Lung microvascular endothelial cell (primary cell): ENCODE measurements around the gene PLAC1. TPM values are rescaled to one million over a fixed set of nuclear protein-coding genes. Genes with fewer than 3 reads are reported as not detected.

ENCODE experiments used
- DNase-seq, 2 donors: peaks; one replicate each; pipeline versions ENCODE4 v3.0.0 to v3.0.0-alpha.2; 2010; ENCODE audit warnings: low read depth in 2 of 2
- total RNA-seq: library from RNA; depleted of rRNA; stranded (reverse); fragments of >200 nt; gene quantifications from 2 replicates; pipeline ENCODE4 v1.2.1, GENCODE V29; 2014

The PLAC1 gene
- total RNA-seq, 1 donor from 2014 or later, result not detected

DNA sequence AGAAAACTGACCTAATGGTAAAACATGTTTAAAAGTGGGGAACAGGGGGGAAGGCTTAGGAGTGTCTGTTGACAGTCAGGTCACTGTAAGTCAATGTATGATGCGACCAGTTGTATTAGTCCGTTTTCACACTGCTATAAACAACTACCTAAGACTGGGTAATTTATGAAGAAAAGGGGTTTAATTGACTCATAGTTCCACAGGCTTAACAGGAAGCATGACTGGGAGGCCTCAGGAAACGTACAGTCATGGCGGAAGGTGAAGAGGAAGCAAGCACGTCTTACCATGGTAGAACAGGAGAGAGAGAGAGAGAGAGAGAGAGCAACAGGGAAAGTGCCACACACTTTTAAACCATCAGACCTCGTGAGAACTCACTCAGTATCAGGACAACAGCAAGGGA, 13.0 kb upstream of the PLAC1 start:
- peak; percentile 72 to 97 for DNase-seq

DNA sequence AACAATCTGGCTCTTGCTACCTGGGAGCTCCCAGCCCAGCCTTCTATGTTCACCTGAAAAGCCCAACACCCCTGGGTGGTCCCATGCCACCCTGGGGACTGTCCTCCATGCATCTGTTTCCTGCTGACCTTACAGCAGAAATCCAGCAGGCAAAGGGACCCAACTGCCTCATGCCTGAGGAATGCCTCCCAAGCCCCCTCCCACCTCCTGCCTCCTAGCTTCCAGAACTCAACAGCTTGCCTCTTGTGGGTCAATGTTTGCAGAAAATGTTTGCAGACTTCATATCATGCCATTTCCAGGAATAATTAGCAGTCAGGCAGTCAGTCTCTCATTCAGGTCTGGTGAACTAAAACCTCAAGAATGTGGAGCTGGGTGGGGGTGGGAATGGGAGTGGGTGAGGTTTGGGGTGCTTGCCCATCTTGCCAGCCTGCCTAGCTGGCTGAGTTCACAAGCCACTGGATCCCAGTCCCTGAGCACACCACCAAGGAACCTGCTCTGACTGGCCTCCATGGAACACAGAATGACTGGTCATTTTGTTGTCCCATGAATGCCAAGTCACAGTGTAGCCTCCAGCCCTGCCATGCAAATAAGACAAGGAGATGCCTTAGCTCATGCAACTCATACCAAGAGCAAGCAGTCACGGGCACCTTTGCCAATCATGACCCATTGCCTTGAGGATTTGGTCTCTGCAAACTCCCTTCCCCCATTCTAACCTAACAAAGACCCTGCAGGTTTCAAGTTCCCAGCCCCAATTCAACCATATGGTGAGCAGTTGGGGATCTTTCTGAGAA, 12.1 kb upstream of the PLAC1 start:
- peak in 1 of 2 donors; percentile 52 for DNase-seq

DNA sequence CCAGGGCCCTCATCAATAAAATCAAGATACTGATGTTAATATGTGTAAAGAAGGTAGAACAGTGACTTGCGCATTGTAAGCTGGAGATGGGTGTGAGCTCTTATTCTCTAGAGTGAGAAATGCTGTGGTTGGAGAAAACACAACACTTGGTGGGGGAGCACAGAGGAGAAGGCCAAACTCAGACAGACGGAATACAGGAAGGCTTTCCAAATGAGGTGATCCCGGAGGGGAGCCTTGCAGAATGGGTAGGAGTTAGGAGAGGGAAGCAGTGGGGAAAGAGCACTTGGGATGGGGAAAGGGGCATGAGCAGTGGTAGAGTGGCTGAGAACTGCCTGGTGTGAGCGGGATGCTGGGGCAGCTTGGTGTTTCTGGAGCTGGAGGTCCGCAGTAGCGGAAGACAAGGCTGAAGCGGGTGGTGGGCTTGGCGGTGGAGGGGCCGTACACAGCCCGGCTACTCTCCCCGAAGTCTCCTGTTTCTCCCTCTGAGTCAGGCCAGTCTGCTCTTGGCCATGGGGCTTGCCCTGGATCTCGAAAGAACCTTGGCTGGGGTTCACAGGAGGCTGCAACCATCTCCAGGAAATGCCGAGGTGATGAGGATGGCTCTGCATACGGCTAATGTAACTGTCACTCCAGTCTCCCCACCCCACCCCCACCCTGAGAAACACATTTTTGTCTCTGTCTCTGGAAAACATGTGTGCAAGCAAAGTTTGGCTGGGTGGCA, 11.3 kb upstream of the PLAC1 start:
- DNase-seq, result peak in 1 of 2 donors; percentile 82

DNA sequence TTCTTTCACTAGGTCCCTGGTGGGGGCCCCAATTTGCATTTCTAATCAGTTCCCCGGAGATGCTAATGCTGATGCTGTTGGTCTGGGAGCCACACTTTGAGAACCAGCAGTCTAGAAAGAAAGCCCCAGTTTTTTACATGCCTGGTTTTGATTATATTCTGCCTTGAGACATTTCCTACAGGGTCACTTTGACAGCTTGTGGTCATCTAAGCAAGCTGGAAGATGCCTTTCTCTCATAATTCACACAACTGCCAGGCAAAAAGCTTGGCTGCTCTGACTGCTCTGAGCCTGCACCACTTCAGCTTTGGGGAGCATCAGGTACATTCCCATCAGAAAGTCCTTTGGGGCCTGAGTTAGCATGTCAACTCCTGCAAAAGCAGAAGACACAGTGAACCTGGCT, 5.9 kb upstream of the PLAC1 start:
- DNase-seq, result no peak

DNA sequence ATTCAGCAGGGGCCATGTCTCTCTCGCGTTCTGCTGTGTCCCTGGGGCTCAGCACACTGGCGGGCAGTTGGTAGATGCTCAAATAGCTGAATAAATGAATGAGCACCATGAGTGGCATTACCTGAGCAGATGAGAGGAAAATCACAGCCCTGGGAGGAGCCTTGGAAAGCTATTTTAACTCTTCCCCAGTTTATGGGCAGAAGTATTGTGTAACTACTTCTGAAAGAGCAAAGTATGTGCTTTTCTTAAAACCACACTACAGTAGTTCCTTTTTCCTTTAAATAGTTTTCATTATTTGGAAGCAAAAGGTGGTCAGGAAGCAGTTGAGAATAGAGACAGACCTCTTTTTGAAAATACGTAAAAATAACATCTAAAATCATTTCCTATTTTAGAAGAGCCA, 3.0 kb upstream of the PLAC1 start:
- no peak for DNase-seq

DNA sequence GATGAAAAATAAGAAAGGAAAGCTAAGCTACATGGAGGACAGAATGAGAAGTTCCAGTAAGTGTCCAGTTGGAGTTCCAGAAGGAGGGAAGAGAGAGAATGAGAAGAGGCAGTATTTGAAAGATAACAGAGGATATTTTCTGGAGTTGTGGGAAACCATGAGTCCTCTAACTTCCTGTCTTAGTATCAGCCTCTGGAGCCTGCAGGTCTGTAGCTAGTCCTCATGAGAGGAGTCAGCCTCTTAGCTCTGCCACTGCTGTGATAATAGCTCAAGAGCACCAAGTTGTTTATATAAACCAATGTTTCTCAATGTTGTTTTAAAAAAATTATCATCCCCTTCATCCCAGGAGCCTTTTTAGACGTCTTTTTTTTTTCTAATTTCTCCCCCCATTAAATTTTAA, 2.4 kb upstream of the PLAC1 start:
- DNase-seq, result peak in 1 of 2 donors; percentile 10

DNA sequence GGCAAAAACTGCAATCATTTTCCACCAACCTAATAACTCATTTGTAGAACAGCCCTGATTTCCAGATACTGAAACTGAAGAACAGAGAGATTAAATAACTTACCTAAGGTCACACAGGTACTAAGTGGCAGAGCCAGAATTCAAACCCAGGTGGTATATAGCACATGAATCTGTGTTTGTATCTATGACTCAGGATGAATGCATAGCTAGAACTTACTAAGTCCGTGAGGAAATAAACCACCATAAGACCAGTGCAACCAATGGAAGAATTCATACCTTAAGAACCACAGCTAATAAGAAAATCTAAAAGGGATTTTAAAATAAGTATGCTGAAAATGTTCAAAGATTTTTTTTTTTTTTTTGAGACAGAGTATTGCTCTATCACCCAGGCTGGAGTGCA, 1.5 kb upstream of the PLAC1 start:
- DNase-seq, result no peak

DNA sequence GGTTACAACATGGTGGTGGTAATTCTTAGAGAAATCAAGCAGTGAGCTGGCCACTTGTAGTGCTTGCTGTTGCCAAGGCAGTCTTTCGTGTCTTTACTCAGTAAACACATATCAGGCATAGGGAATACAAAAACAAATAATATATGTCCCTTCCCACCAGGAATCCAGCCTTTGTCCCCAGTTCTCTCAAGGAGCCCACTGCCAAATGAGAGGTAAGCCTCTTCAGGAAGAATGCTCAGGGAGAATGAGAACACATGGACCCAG, 421 bp upstream of the PLAC1 start:
- DNase-seq, result no peak

DNA sequence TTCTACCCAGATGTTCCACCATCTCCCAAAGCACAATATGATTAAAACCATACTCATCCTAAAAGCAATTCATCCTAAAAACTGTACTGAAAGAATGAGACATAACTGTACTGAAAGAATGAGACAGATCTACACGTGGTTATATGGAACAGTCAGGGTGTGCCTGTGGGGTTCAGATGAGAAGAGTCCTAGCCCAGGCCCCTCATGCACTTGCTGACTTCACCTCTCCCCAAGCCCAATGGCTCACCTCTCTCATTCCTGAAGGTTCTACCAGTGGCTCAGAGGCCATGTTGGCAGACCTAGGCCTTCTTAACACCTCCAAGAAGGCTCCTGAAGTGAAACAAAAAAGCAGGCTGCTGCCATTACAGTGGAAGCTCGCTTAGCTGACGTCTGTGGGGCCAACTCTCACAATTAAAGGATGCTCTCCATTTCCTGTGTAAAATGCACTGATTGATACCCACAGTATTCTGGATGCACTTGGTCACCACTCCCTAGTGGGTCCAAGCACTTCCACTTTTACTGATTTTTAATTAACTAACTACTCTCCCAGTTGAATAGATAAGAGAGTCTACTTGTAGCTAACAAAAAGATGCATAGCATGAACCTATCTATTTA, 3.8 kb downstream of the PLAC1 start:
- DNase-seq, result peak; percentile 31 to 32

DNA sequence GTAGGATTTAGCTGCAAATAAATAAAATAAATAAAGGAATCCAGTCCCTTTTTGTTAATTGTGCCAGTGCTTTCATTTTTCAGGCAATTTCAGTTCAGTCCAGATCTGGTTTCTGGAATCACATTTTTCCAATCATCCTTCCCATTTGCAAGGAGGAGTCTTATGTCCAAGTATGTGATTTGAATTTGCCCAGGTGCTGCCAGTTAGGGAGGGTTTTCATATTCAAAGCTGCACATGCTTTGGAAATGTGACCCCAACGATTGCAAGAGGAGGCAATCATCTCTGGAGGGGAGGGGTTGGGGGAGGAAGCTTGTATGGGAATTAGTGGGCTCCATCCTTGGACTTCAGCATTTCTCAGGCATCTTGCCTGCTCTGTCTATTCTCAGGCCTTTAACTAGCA, 4.4 kb downstream of the PLAC1 start:
- DNase-seq, result no peak

DNA sequence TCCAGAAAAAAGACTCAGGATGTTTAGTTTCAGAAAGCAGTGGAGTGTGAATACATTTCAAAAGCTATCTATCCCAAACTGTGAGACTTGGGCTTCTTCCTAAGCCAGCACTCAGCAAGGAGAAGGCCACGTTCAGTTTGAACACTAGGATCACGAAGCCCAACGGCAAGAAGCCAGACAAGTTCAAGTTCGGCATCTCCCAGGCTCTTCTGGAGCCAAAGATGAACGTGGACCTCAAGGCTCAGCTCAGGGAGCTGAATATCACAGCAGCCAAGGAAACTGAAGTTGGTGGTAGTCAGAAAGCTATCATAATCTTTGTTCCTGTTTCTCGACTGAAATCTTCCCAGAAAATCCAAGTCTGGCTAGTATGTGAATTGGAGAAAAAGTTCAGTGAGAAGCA, 7.6 kb downstream of the PLAC1 start:
- DNase-seq, result no peak

DNA sequence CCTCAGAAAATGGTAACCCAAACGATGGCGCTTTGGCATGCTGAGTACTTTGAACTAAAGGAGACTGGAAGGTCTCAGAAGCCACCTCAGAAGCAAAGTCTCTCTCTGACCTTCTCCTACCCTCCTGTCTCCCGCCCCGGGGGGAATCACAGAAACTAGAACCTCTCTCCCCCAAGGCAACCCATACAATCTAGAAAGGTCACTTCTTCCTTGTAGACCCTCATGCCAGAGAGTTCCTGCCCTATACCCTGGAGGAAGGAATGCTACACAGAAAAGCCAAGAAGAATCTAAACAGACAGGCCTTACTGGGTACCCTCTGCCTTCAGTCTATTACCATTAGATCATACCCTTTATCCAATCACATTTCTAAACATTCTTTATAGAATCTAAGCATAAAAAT, 8.5 kb downstream of the PLAC1 start:
- no peak for DNase-seq

DNA sequence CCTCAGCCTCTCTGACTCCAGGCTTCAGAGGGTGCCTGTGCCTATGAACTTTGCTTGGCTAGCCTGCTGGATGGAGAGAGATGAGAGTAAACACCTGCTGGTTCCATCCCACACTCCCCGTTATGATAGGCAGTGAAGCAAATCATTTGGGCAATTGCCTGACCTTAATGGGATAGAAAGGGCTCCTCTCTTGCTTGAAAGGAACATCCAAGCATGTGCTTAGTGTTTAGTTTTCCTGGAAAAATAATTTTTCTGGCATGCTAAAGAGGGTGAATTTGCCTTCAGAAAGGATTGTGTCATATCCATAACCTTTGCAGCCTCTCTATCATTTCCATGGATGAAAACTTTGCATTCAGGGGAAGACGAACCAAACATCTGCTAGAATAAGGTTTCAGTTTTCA, 10.8 kb downstream of the PLAC1 start:
- DNase-seq, result no peak

DNA sequence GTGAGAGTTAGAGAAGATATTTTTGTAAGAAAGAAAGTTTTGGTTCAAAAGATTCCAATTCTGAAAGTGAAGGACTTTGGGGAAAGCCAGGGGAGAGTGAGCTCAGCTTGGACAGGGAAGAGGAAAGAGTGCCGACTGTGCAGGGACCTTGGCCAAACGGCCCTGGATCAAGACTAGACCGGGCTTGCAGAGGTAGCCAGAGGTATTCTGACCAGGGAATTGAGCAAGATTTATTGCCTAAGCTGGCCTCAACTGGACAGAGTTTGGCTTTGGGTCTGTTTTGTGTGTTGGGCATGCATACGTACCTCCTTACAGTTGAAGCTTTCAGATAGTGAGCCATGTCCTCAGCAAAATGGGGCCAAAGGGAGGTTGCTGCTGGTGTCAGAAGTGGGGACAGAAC, 11.6 kb downstream of the PLAC1 start:
- DNase-seq, result no peak

DNA sequence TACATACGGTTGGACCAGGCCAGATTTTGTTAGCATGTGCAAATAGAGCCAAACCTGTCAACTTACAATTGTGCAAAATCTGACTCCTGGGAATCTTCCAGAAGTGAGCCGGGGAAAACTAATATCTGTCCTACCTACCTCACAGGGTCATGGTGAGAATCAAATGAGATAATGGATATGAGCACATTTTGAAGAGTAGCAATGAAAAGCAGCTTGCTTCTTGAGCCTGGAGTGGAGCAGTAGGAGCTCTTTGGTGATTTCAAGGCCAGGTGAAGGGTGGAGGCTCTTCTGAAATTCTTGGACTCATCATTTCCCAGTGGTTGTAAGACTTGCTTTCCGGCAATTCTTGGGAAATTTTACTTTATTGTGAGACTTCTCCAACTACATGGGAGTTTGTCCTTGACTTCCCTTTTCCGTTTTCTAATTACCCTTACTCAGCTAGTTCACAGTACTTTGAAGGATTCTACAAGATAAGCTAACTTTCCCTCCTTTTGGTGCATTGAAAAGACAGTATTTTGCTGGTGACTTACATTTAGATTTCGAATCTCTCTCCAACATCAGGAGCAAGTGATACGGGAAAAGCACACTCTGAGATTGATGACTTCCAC, 12.2 kb downstream of the PLAC1 start:
- DNase-seq, result no peak

DNA sequence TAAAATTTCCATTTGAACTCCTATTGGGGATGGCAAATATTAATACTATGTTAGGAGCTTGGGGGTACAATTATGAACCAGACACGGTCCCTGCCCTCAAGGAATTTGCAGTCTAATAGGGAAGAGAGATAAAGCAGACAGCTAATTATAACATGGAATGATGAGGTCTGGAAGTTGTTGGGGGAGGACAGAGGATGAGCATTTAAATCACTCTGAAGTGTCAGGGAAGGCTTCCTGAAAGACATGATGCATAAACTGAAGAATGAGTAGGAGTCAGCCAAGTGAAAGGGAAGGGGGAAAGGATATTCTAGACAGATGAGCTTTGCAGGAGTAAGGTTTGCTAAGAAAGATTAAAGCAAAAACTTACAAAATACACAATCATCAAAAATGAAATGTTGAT, 15.9 kb downstream of the PLAC1 start:
- peak in 1 of 2 donors; percentile 2 for DNase-seq

DNA sequence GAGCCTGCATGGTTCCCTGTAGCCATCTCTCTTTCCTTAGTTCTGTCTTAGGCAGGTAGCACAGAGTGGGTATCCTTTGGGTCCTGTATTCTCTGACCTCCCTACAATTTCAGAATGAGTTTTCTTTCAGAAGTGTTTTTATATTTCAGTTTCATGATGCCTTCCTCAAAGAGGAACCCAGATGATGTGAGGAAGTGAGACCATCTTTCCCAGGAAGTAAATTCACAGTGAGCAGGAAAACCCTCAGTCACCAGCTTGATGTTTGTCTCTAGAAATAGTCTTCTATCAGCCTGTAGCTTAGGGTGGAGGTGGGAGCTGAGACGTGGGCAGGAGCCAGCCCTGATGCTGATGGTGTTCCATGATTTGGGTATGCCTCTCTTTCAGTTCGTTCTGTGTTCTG, 16.9 kb downstream of the PLAC1 start:
- no peak for DNase-seq

DNA sequence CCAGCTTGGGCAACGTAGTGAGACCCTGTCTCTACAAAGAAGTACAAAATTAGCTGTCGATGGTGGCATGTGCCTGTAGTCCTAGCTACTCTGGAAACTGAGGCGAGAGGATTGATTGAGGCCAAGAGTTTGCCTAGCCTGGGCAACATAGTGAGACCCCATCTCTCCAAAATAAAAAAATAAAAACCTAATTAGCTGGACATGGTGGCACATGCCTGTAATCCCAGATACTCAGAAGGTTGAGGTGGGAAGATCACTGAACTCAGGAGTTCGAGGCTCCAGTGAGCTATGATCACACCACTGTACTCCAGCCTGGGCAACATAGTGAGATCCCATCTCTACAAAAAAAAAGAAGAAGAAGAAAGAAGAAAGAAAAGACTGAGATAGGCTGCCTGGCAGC, 17.4 kb downstream of the PLAC1 start:
- no peak for DNase-seq

DNA sequence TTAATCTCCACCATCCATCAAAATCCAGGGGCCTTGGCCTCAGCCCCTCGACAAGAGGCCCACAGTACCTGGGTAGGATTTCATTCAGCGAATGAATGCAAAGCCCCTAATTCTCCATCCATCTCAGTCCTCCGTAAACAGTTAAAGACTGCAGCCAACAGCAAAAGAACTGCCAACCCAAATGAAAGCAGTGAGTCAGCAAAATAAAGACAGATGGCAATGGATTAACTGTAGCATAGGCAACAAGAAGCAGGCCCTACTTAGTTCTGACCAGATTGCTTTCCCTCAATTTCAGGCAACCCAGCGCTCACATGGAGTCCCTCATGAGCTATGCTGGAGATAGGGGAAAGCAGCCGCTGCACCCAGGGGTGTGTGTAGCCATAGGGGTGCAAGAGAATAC, 21.4 kb downstream of the PLAC1 start:
- no peak for DNase-seq

DNA sequence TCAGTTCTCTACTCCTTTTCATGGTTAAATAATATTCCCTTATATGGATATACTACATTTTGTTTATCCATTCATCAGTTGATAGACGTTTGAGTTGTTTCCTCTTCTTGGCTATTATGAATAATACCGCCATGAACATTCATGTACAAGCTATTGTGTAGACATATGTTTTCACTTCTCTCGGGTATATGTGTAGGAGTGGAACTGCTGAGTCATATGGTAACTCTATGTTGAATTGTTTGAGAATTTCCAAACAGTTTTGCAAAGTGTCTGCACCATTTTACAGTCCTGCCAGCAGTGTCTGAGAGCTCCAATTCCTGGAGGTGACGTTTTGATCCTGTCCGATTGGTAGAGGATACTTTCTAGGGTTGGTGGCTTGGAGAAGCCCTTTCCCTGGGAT, 23.6 kb downstream of the PLAC1 start:
- DNase-seq, result no peak

DNA sequence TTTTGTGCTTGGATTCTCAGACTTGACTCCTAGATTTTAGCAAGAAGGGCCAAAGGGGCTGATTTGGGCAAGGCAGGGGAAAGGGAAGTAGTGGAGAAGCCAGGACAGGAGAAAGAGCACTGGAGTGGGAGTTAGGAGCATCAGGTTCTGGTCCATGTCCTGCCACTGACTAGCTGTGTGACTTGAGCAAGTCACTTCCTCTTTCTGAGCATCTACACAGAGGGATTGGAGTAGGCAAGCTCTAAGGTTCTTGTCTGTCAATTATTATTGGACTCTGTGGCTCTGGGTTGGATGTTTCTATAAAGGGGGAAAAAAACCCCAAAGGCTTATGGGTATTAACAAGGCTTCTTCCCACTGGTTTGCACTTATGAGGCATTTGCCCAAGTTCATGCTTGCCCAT, 24.4 kb downstream of the PLAC1 start:
- DNase-seq, result no peak

DNA sequence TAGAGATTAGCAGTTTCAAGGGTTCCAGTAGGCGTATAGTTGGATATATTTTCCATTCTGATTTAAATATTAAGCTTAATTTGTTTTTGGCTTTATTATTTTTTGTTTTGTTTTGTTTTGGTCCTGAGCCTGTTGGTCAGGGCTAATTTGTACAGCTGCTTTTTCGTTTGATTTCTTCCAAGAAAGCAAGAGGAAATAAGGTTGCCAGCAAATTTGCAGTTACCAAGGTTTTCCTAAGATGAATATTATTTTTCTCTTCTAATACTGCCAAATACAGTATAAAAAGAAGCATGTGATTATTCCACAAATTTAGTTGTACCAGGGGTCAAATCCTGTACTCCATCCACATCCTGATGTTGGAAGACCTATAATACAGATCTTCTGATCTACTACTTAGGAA, 24.9 kb downstream of the PLAC1 start:
- no peak for DNase-seq

DNA sequence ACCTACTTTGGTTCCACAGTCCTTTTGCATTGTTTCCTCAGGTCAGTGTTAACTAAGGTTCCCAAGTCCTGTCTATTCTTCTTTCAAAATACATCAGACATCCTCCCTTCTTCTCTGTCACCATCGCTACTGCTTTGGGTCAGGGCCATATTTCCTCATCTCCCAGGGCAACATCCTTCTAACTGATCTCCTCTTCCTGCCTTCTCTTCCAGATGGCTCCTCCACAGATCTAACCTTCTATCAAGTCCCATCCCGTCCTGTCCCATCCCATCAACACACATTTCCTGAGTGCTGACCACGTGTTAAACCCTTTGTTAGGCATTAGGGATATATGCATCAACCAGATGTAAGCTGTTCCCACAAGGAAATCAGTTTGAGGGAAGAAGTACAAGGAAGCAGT, 25.9 kb downstream of the PLAC1 start:
- DNase-seq, result peak in 1 of 2 donors; percentile 16
